ENCODE data around the gene TOP2B.

Gene TOP2B

GRCh38 chr3:25555695-25556437 is 108.8 kb downstream of the TOP2B start:
- no peak overlapping the region for H3K4me2 ChIP-seq (ENCODE audit: insufficient read depth, low read length, poor library complexity, severe bottlenecking)
- no peaks in the 10 kb centered on the region for H3K36me3 ChIP-seq (replicated peaks in 1 of 2; ENCODE audit: control insufficient read depth in 2 of 2, insufficient read depth in 2 of 2, low read length in 2 of 2)
- no peak overlapping the region for H3K4ac ChIP-seq (ENCODE audit: low read length)
- no peak overlapping the region for H2BK5ac ChIP-seq (ENCODE audit: low read length)
- no peak overlapping the region for H3K9ac ChIP-seq (ENCODE audit: low read depth, low read length, poor library complexity)
- H2BK15ac ChIP-seq (ENCODE audit: low read length): no peak overlapping the region
- H4K91ac ChIP-seq (ENCODE audit: low read depth, low read length, poor library complexity): no peak overlapping the region
- H3K79me1 ChIP-seq (ENCODE audit: low read depth, low read length): no peaks in the 10 kb centered on the region
- H2BK120ac ChIP-seq (ENCODE audit: low read depth, low read length): no peak overlapping the region
- no peaks in the 10 kb centered on the region for H3K9me3 ChIP-seq (replicated peaks in 1 of 2; ENCODE audit: control insufficient read depth in 2 of 2, insufficient read depth in 1 of 2, low read depth in 1 of 2, low read length in 2 of 2)
- no peak overlapping the region for H3K27ac ChIP-seq (replicated peaks; ENCODE audit: low read length)
- H3K4me3 ChIP-seq (ENCODE audit: low read length in 2 of 2): no peak overlapping the region
- no peak overlapping the region for H2BK12ac ChIP-seq (ENCODE audit: low read length)
- H3K14ac ChIP-seq (ENCODE audit: low read length): no peak overlapping the region
- H3K4me1 ChIP-seq (ENCODE audit: control insufficient read depth in 2 of 2, insufficient read depth in 1 of 2, low read depth in 1 of 2, low read length in 2 of 2): peaks cover 0 to 4% of the 10 kb centered on the region in 2 donors
- no peak overlapping the region for H2AFZ ChIP-seq (ENCODE audit: low read length)
- DNase-seq (ENCODE audit: low spot score): no peak
- no peak overlapping the region for H3K18ac ChIP-seq (ENCODE audit: low read length)
- no peak overlapping the region for H3K23ac ChIP-seq (ENCODE audit: low read depth, low read length, poor library complexity)
- no CpG with 5 or more reads among the region's 2 CpGs for WGBS, 2 donors (ENCODE audit: extremely low coverage in 2 of 2, insufficient read length in 2 of 2, insufficient replicate concordance in 1 of 2)
- no peak overlapping the region for H4K8ac ChIP-seq (ENCODE audit: low read depth, low read length)
- H2AK5ac ChIP-seq (ENCODE audit: low read depth, low read length): no peak overlapping the region
- H3K27me3 ChIP-seq (ENCODE audit: control insufficient read depth in 3 of 3, insufficient read depth in 3 of 3, low read depth in 1 of 3, low read length in 3 of 3): no peaks in the 10 kb centered on the region

GRCh38 chr3:25554376-25554775 is 110.3 kb downstream of the TOP2B start:
- no peak overlapping the region for H2BK15ac ChIP-seq (ENCODE audit: low read length)
- H3K79me1 ChIP-seq (ENCODE audit: low read depth, low read length): no peaks in the 10 kb centered on the region

GRCh38 chr3:25552251-25552650 is 112.5 kb downstream of the TOP2B start:
- no peak overlapping the region for H3K14ac ChIP-seq (ENCODE audit: low read length)
- DNase-seq (ENCODE audit: low spot score): no peak
- H4K91ac ChIP-seq (ENCODE audit: low read depth, low read length, poor library complexity): no peak overlapping the region
- H2BK15ac ChIP-seq (ENCODE audit: low read length): no peak overlapping the region
- no peak overlapping the region for H3K9ac ChIP-seq (ENCODE audit: low read depth, low read length, poor library complexity)
- H2AK5ac ChIP-seq (ENCODE audit: low read depth, low read length): no peak overlapping the region
- no peak overlapping the region for H3K4ac ChIP-seq (ENCODE audit: low read length)
- no peak overlapping the region for H3K27ac ChIP-seq (replicated peaks; ENCODE audit: low read length)
- H3K4me2 ChIP-seq (ENCODE audit: insufficient read depth, low read length, poor library complexity, severe bottlenecking): no peak overlapping the region
- peaks cover 0 to 4% of the 10 kb centered on the region in 2 donors for H3K4me1 ChIP-seq (ENCODE audit: control insufficient read depth in 2 of 2, insufficient read depth in 1 of 2, low read depth in 1 of 2, low read length in 2 of 2)
- no peaks in the 10 kb centered on the region for H3K27me3 ChIP-seq (ENCODE audit: control insufficient read depth in 3 of 3, insufficient read depth in 3 of 3, low read depth in 1 of 3, low read length in 3 of 3)
- H2BK12ac ChIP-seq (ENCODE audit: low read length): no peak overlapping the region
- H3K18ac ChIP-seq (ENCODE audit: low read length): no peak overlapping the region
- no peak overlapping the region for H2AFZ ChIP-seq (ENCODE audit: low read length)
- H3K23ac ChIP-seq (ENCODE audit: low read depth, low read length, poor library complexity): no peak overlapping the region
- WGBS, 2 donors (ENCODE audit: extremely low coverage in 2 of 2, insufficient read length in 2 of 2, insufficient replicate concordance in 1 of 2): no CpG with 5 or more reads among the region's 3 CpGs
- H3K4me3 ChIP-seq (ENCODE audit: low read length in 2 of 2): no peak overlapping the region
- no peak overlapping the region for H4K8ac ChIP-seq (ENCODE audit: low read depth, low read length)
- no peak overlapping the region for H2BK5ac ChIP-seq (ENCODE audit: low read length)
- no peaks in the 10 kb centered on the region for H3K79me1 ChIP-seq (ENCODE audit: low read depth, low read length)
- H2BK120ac ChIP-seq (ENCODE audit: low read depth, low read length): no peak overlapping the region
- no peaks in the 10 kb centered on the region for H3K9me3 ChIP-seq (replicated peaks in 1 of 2; ENCODE audit: control insufficient read depth in 2 of 2, insufficient read depth in 1 of 2, low read depth in 1 of 2, low read length in 2 of 2)
- H3K36me3 ChIP-seq (replicated peaks in 1 of 2; ENCODE audit: control insufficient read depth in 2 of 2, insufficient read depth in 2 of 2, low read length in 2 of 2): no peaks in the 10 kb centered on the region

More at GRCh38 chr3:25554376-25554775, 110.3 kb downstream of the TOP2B start:
- Histone ChIP-seq H3K4me2 (ENCODE audit: insufficient read depth, low read length, poor library complexity, severe bottlenecking) (no peak overlapping the region), H3K27ac (replicated peaks; ENCODE audit: low read length) (no peak overlapping the region), H3K4ac (ENCODE audit: low read length) (no peak overlapping the region), H4K8ac (ENCODE audit: low read depth, low read length) (no peak overlapping the region), H3K14ac (ENCODE audit: low read length) (no peak overlapping the region), H2BK5ac (ENCODE audit: low read length) (no peak overlapping the region), H2BK120ac (ENCODE audit: low read depth, low read length) (no peak overlapping the region), H2AFZ (ENCODE audit: low read length) (no peak overlapping the region), H3K9me3 (replicated peaks in 1 of 2; ENCODE audit: control insufficient read depth in 2 of 2, insufficient read depth in 1 of 2, low read depth in 1 of 2, low read length in 2 of 2) (no peaks in the 10 kb centered on the region), H3K23ac (ENCODE audit: low read depth, low read length, poor library complexity) (no peak overlapping the region), H4K91ac (ENCODE audit: low read depth, low read length, poor library complexity) (no peak overlapping the region), H3K36me3 (replicated peaks in 1 of 2; ENCODE audit: control insufficient read depth in 2 of 2, insufficient read depth in 2 of 2, low read length in 2 of 2) (no peaks in the 10 kb centered on the region), H3K18ac (ENCODE audit: low read length) (no peak overlapping the region), H2AK5ac (ENCODE audit: low read depth, low read length) (no peak overlapping the region), H3K9ac (ENCODE audit: low read depth, low read length, poor library complexity) (no peak overlapping the region), H3K4me3 (ENCODE audit: low read length in 2 of 2) (no peak overlapping the region), H2BK12ac (ENCODE audit: low read length) (no peak overlapping the region), H3K27me3 (ENCODE audit: control insufficient read depth in 3 of 3, insufficient read depth in 3 of 3, low read depth in 1 of 3, low read length in 3 of 3) (no peaks in the 10 kb centered on the region), H3K4me1 (ENCODE audit: control insufficient read depth in 2 of 2, insufficient read depth in 1 of 2, low read depth in 1 of 2, low read length in 2 of 2) (peaks cover 0 to 4% of the 10 kb centered on the region in 2 donors)
- no CpG with 5 or more reads among the region's 7 CpGs for WGBS, 2 donors (ENCODE audit: extremely low coverage in 2 of 2, insufficient read length in 2 of 2, insufficient replicate concordance in 1 of 2)
- DNase-seq (ENCODE audit: low spot score): no peak

GRCh38 chr3:25548836-25549235 is 115.9 kb downstream of the TOP2B start:
- no peak overlapping the region for H3K27ac ChIP-seq (replicated peaks; ENCODE audit: low read length)
- peaks cover 0 to 5% of the 10 kb centered on the region in 2 donors for H3K4me1 ChIP-seq (ENCODE audit: control insufficient read depth in 2 of 2, insufficient read depth in 1 of 2, low read depth in 1 of 2, low read length in 2 of 2)
- no peaks in the 10 kb centered on the region for H3K79me1 ChIP-seq (ENCODE audit: low read depth, low read length)
- no peak overlapping the region for H2BK120ac ChIP-seq (ENCODE audit: low read depth, low read length)
- H3K4me2 ChIP-seq (ENCODE audit: insufficient read depth, low read length, poor library complexity, severe bottlenecking): no peak overlapping the region
- no peaks in the 10 kb centered on the region for H3K36me3 ChIP-seq (replicated peaks in 1 of 2; ENCODE audit: control insufficient read depth in 2 of 2, insufficient read depth in 2 of 2, low read length in 2 of 2)
- no peak overlapping the region for H4K8ac ChIP-seq (ENCODE audit: low read depth, low read length)
- no peak overlapping the region for H4K91ac ChIP-seq (ENCODE audit: low read depth, low read length, poor library complexity)
- no peak overlapping the region for H3K23ac ChIP-seq (ENCODE audit: low read depth, low read length, poor library complexity)
- DNase-seq (ENCODE audit: low spot score): no peak
- H3K4ac ChIP-seq (ENCODE audit: low read length): no peak overlapping the region
- H3K9ac ChIP-seq (ENCODE audit: low read depth, low read length, poor library complexity): no peak overlapping the region
- H3K14ac ChIP-seq (ENCODE audit: low read length): no peak overlapping the region
- H3K18ac ChIP-seq (ENCODE audit: low read length): no peak overlapping the region
- no peak overlapping the region for H2BK12ac ChIP-seq (ENCODE audit: low read length)
- no CpG with 5 or more reads among the region's 2 CpGs for WGBS, 2 donors (ENCODE audit: extremely low coverage in 2 of 2, insufficient read length in 2 of 2, insufficient replicate concordance in 1 of 2)
- H2AFZ ChIP-seq (ENCODE audit: low read length): no peak overlapping the region
- H2BK15ac ChIP-seq (ENCODE audit: low read length): no peak overlapping the region
- H3K4me3 ChIP-seq (ENCODE audit: low read length in 2 of 2): no peak overlapping the region
- no peak overlapping the region for H2BK5ac ChIP-seq (ENCODE audit: low read length)
- no peaks in the 10 kb centered on the region for H3K27me3 ChIP-seq (ENCODE audit: control insufficient read depth in 3 of 3, insufficient read depth in 3 of 3, low read depth in 1 of 3, low read length in 3 of 3)
- no peak overlapping the region for H2AK5ac ChIP-seq (ENCODE audit: low read depth, low read length)
- H3K9me3 ChIP-seq (replicated peaks in 1 of 2; ENCODE audit: control insufficient read depth in 2 of 2, insufficient read depth in 1 of 2, low read depth in 1 of 2, low read length in 2 of 2): no peaks in the 10 kb centered on the region
